ENCODE data around the gene KRT222. TPM values are rescaled to one million over a fixed set of nuclear protein-coding genes. Genes with fewer than 3 reads are reported as not detected.

Gene KRT222
- total and polyA plus RNA-seq, 2 of the 13 experiments (the other 11 are each of a cell fraction or from before 2014, with no cell fraction given), result not detected

DNA sequence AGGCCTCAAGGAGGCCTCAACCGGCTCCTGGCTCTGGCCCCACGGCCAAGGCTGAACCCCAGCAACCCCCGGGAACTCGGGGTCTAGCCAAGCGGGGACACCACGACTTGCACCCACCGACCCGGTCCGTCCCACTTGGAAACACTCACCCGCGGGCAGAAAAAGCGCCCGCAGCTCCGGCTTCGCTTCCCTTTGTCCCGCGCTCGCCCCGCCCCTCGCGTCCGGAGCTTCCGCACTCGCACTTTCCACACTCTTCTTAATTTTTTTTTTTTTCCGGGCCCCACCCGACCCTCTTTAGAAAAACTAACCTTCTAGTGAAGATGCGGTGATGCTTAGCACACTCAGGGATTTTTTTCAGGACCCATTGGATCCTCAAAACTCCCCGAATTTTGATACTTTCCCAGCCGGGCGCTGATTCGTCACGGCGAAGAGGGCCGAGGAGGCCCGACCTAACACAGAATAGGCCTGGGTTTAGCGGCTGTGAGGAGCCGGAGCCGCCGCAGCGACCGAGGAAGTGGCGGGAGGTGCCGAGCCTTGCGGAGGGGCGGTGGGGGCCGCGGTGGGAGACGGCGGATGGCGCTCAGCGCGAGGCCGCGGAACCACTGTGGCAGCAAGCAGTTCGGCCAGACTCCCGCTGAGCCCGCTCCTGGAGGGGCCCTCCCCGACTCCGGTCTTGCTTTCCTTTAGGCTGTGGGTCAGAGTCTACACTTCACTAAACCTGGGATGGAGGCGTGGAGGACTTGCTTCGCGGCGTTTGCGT, 17.2 kb downstream of the KRT222 start, which contains the start of gene SMARCE1 (continued):
- TF ChIP-seq AHDC1 (CRISPR knock-in tag; IDR thresholded peaks at IDR 0.05; ENCODE audit: borderline replicate concordance) (peak; percentile 31; the same call in 1 of the 2 replicates), KDM4B (CRISPR knock-in tag; IDR thresholded peaks at IDR 0.05) (peak; percentile 78), HES4 (CRISPR knock-in tag; IDR thresholded peaks at IDR 0.05; ENCODE audit: borderline replicate concordance) (peak; percentile 42; the same call in 1 of the 2 replicates), HDAC1 (CRISPR knock-in tag; IDR thresholded peaks at IDR 0.05) (peak; percentile 60), MXI1 (IDR thresholded peaks at IDR 0.05; ENCODE audit: borderline replicate concordance, low read depth, low read length) (no peak), TARDBP (CRISPR knock-in tag; IDR thresholded peaks at IDR 0.05) (peak; percentile 46; the same call in 1 of the 2 replicates), CCDC6 (CRISPR knock-in tag; IDR thresholded peaks at IDR 0.05) (peak; percentile 88), EP300 (IDR thresholded peaks at IDR 0.05; ENCODE audit: low read depth in 2 of 2, low read length in 2 of 2) (peak in 1 of 2 experiments; percentile 49; a peak in 1 of 4 replicates), EP300 (CRISPR knock-in tag; IDR thresholded peaks at IDR 0.05; ENCODE audit: borderline replicate concordance) (no peak; the same call in 1 of the 2 replicates), MAZ (IDR thresholded peaks at IDR 0.05; ENCODE audit: borderline replicate concordance, low read depth, low read length) (peak; percentile 89), MAZ (CRISPR knock-in tag; IDR thresholded peaks at IDR 0.05; ENCODE audit: low read depth) (peak; percentile 81), ZNF615 (CRISPR knock-in tag; IDR thresholded peaks at IDR 0.05; ENCODE audit: borderline replicate concordance) (peak; percentile 84; the same call in 1 of the 2 replicates), ZNF552 (CRISPR knock-in tag; IDR thresholded peaks at IDR 0.05; ENCODE audit: borderline replicate concordance) (peak; percentile 87; the same call in 1 of the 2 replicates), ZNF670 (CRISPR knock-in tag; IDR thresholded peaks at IDR 0.05; ENCODE audit: borderline replicate concordance) (no peak; the same call in 1 of the 2 replicates)
- TF ChIP-seq, protein P1, sequence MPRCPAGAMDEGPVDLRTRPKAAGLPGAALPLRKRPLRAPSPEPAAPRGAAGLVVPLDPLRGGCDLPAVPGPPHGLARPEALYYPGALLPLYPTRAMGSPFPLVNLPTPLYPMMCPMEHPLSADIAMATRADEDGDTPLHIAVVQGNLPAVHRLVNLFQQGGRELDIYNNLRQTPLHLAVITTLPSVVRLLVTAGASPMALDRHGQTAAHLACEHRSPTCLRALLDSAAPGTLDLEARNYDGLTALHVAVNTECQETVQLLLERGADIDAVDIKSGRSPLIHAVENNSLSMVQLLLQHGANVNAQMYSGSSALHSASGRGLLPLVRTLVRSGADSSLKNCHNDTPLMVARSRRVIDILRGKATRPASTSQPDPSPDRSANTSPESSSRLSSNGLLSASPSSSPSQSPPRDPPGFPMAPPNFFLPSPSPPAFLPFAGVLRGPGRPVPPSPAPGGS (CRISPR knock-in tag; IDR thresholded peaks at IDR 0.05), result peak; percentile 41; the same call in 1 of the 2 replicates
- TF ChIP-seq, protein P2, sequence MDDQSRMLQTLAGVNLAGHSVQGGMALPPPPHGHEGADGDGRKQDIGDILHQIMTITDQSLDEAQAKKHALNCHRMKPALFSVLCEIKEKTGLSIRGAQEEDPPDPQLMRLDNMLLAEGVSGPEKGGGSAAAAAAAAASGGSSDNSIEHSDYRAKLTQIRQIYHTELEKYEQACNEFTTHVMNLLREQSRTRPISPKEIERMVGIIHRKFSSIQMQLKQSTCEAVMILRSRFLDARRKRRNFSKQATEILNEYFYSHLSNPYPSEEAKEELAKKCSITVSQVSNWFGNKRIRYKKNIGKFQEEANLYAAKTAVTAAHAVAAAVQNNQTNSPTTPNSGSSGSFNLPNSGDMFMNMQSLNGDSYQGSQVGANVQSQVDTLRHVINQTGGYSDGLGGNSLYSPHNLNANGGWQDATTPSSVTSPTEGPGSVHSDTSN (CRISPR knock-in tag; IDR thresholded peaks at IDR 0.05; ENCODE audit: borderline replicate concordance), result no peak
- TF ChIP-seq, protein P3, sequence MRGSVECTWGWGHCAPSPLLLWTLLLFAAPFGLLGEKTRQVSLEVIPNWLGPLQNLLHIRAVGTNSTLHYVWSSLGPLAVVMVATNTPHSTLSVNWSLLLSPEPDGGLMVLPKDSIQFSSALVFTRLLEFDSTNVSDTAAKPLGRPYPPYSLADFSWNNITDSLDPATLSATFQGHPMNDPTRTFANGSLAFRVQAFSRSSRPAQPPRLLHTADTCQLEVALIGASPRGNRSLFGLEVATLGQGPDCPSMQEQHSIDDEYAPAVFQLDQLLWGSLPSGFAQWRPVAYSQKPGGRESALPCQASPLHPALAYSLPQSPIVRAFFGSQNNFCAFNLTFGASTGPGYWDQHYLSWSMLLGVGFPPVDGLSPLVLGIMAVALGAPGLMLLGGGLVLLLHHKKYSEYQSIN (CRISPR knock-in tag; IDR thresholded peaks at IDR 0.05; ENCODE audit: borderline replicate concordance), result no peak

Data from HepG2 (cell line).